Fibroblast of lung (primary cell): Measurements from ENCODE around the gene IGFBPL1. TPM values are rescaled to one million over a fixed set of nuclear protein-coding genes. Genes with fewer than 3 reads are reported as not detected.

Experiments used
- DNase-seq, 2 donors: peaks; one replicate each; pipeline versions ENCODE4 v3.0.0 to v3.0.0-alpha.2; 2010; ENCODE audit warnings: low read depth in 2 of 2
- H2AFZ ChIP-seq: 2 replicates; pipeline ENCODE4 v1.5.1; 2012; ENCODE audit warnings: low read length, control low read depth, inconsistent platforms
- H3K27ac ChIP-seq: 2 replicates; pipeline ENCODE4 v1.5.1; 2011; ENCODE audit warnings: low read length, control low read depth; ENCODE audit not compliant: insufficient read depth
- H3K27me3 ChIP-seq: 2 replicates; pipeline ENCODE4 v1.5.1; 2011; ENCODE audit warnings: mild to moderate bottlenecking, low read length; ENCODE audit not compliant: control insufficient read depth, insufficient read depth
- H3K36me3 ChIP-seq: 2 replicates; pipeline ENCODE4 v1.5.1; 2011; ENCODE audit warnings: low read length; ENCODE audit not compliant: control insufficient read depth, insufficient read depth
- H3K4me1 ChIP-seq: 2 replicates; pipeline ENCODE4 v1.5.1; 2011; ENCODE audit warnings: low read length; ENCODE audit not compliant: control insufficient read depth, insufficient read depth; ENCODE audit errors: extremely low read depth
- H3K4me2 ChIP-seq: 2 replicates; pipeline ENCODE4 v1.5.1; 2011; ENCODE audit warnings: low read length, control low read depth; ENCODE audit not compliant: insufficient read depth; ENCODE audit errors: extremely low read depth
- H3K4me3 ChIP-seq, 4 experiments: fragments of 200-600 bp in 1 of 4; sonication (generic) in 1 of 4; replicated peaks in 1 of 4; 2 replicates each; pipeline ENCODE4 v1.5.1; 2011 to 2016; ENCODE audit warnings: low read length in 4 of 4, low read depth in 3 of 4, mild to moderate bottlenecking in 3 of 4, control low read depth in 2 of 4, inconsistent platforms in 1 of 4, mixed read lengths in 1 of 4; ENCODE audit not compliant: insufficient read depth in 1 of 4; ENCODE audit errors: control extremely low read depth in 1 of 4
- H3K79me2 ChIP-seq: 2 replicates; pipeline ENCODE4 v1.5.1; 2012; ENCODE audit warnings: mild to moderate bottlenecking, low read length, inconsistent platforms; ENCODE audit not compliant: control insufficient read depth, insufficient read depth
- H3K9ac ChIP-seq: 2 replicates; pipeline ENCODE4 v1.5.1; 2011; ENCODE audit warnings: mild to moderate bottlenecking, low read length, control low read depth; ENCODE audit not compliant: insufficient read depth
- H3K9me3 ChIP-seq: 2 replicates; pipeline ENCODE4 v1.5.1; 2012; ENCODE audit warnings: low read depth, low read length; ENCODE audit not compliant: control insufficient read depth, insufficient read depth
- H4K20me1 ChIP-seq: 2 replicates; pipeline ENCODE4 v1.5.1; 2011; ENCODE audit warnings: low read length; ENCODE audit not compliant: control insufficient read depth, insufficient read depth; ENCODE audit errors: extremely low read depth
- EZH2 ChIP-seq: IDR thresholded peaks from 2 replicates; pipeline ENCODE4 v1.5.1; 2012; ENCODE audit warnings: low read length, control low read depth, mild to moderate bottlenecking; ENCODE audit errors: missing control alignments
- polyA plus RNA-seq, 2 donors: library from polyadenylated mRNA; depleted of rRNA in 1 of 2; stranded (reverse) in 1 of 2; unstranded in 1 of 2; fragments of >200 nt; gene quantifications; 2 replicates each; pipeline ENCODE4 v1.2.1, GENCODE V29; 2011 to 2012; ENCODE audit warnings: missing spikeins in 1 of 2
- total RNA-seq: library from RNA; depleted of rRNA; stranded (reverse); fragments of >200 nt; gene quantifications from 2 replicates; pipeline ENCODE4 v1.2.1, GENCODE V29; 2014
- TF ChIP-seq, protein P1 (sequence below), 2 donors: IDR thresholded peaks in 1 of 2; conservative IDR thresholded peaks in 1 of 2; 1 replicate in 1 of 2; 2 replicates in 1 of 2; pipeline ENCODE4 v1.5.1; 2011 to 2012; ENCODE audit warnings: low read length in 2 of 2, control low read depth in 1 of 2, inconsistent platforms in 1 of 2, low read depth in 1 of 2, mild to moderate bottlenecking in 1 of 2

Gene IGFBPL1
- total and polyA plus RNA-seq, 2 donors (not counting 1 experiment from before 2014, with no cell fraction given), result not detected

DNA sequence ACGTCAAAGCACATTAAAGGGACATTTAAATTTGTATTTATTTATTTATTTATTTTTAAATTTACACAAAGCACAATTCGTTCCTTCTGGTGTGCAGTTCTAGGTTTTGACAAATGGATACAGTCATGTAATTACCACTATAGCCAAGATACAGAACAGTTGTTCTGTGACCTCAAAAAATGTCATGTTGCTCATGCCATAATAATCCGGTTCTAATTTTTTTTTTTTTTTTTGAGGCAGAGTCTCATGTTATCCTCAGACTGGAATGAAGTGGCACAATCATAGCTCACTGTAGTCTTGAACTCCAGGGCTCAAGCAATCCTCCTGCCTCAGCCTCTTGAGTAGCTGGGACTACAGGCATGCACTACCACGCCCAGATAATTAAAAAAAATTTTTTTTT lies 7.8 kb downstream of the IGFBPL1 start:
- Histone ChIP-seq H3K9me3 (no peaks in the 10 kb centered on the region), H3K79me2 (no peaks in the 10 kb centered on the region), H3K27ac (no peak overlapping the region), H2AFZ (no peak overlapping the region), H3K27me3 (peaks cover 18% of the 10 kb centered on the region), H3K9ac (no peak overlapping the region), H4K20me1 (no peaks in the 10 kb centered on the region), H3K4me3 (no peak overlapping the region), H3K4me1 (no peaks in the 10 kb centered on the region), H3K36me3 (no peaks in the 10 kb centered on the region), H3K4me2 (no peak overlapping the region)
- TF ChIP-seq, protein P1, sequence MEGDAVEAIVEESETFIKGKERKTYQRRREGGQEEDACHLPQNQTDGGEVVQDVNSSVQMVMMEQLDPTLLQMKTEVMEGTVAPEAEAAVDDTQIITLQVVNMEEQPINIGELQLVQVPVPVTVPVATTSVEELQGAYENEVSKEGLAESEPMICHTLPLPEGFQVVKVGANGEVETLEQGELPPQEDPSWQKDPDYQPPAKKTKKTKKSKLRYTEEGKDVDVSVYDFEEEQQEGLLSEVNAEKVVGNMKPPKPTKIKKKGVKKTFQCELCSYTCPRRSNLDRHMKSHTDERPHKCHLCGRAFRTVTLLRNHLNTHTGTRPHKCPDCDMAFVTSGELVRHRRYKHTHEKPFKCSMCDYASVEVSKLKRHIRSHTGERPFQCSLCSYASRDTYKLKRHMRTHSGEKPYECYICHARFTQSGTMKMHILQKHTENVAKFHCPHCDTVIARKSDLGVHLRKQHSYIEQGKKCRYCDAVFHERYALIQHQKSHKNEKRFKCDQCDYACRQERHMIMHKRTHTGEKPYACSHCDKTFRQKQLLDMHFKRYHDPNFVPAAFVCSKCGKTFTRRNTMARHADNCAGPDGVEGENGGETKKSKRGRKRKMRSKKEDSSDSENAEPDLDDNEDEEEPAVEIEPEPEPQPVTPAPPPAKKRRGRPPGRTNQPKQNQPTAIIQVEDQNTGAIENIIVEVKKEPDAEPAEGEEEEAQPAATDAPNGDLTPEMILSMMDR (conservative IDR thresholded peaks at IDR 0.05 in 1 of 2, IDR thresholded peaks at IDR 0.05 in 1 of 2; ENCODE audit: low read depth in 1 of 2, low read length in 2 of 2), result no peak
- TF ChIP-seq EZH2, result no peak
- no peak for DNase-seq

DNA sequence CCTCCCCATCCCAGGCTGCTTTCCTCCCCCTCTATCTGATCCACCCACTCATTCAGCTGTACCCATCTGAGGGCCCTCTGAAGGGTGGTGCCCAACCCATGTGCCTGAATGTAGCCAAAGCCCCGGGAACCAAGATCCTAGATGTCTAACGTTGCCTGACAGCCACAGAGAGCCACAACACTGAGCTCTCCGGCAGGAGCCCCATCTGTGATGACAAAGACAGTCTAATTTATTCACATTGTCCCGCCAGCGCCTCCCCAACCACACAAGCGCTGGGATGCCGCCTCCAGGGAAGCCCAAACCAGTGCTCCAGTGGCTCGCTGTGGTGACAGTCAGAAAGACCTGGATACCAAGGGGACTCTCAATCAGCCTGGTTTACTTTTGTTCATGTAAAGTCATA lies 8.4 kb downstream of the IGFBPL1 start:
- no peaks in the 10 kb centered on the region for H3K9me3 ChIP-seq
- no peaks in the 10 kb centered on the region for H3K4me1 ChIP-seq
- no peak overlapping the region for H3K4me2 ChIP-seq
- no peaks in the 10 kb centered on the region for H3K36me3 ChIP-seq
- no peak for TF ChIP-seq EZH2
- TF ChIP-seq, protein P1 (conservative IDR thresholded peaks at IDR 0.05 in 1 of 2, IDR thresholded peaks at IDR 0.05 in 1 of 2; ENCODE audit: low read depth in 1 of 2, low read length in 2 of 2), result no peak
- DNase-seq, result no peak
- no peak overlapping the region for H3K9ac ChIP-seq
- peaks cover 18% of the 10 kb centered on the region for H3K27me3 ChIP-seq
- no peaks in the 10 kb centered on the region for H3K79me2 ChIP-seq
- H3K4me3 ChIP-seq, result no peak overlapping the region
- H4K20me1 ChIP-seq, result no peaks in the 10 kb centered on the region
- no peak overlapping the region for H2AFZ ChIP-seq
- no peak overlapping the region for H3K27ac ChIP-seq

DNA sequence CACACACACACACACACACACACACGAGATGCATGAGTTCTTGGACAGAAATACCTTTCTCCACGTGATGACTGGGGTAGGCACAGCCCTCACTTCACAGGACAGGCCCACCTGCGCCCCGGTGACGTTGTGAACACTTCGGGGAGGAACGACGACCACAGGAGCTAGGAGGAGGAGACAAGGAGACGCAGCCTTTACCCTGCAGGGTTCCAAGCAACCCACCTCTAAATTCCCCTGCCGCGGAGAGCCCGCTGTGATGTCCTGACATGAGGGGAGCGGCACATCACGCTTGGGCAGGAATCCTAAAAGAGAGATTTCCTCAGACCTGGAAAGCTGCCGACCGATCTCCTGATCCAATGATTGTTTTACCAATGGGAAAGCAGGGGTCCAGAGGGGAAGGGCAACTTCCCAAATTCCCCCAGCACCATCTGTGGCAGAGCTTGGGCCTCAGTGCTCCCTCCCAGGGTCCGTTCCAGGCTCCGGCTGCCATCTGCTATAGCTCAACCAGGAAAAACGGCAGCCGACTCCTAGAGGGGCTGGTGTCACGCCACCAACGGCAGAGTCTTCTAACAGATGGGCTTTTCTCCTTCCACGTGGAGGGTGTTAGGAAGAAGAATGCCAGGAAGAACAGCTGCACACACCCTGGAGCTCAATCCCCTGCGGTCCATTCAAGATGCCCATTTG lies 10.1 kb downstream of the IGFBPL1 start:
- peaks cover 18% of the 10 kb centered on the region for H3K27me3 ChIP-seq
- no peaks in the 10 kb centered on the region for H3K4me1 ChIP-seq
- H3K9ac ChIP-seq, result no peak overlapping the region
- no peak for DNase-seq
- no peak overlapping the region for H3K27ac ChIP-seq
- no peak overlapping the region for H3K4me3 ChIP-seq
- TF ChIP-seq, protein P1 (conservative IDR thresholded peaks at IDR 0.05 in 1 of 2, IDR thresholded peaks at IDR 0.05 in 1 of 2; ENCODE audit: low read depth in 1 of 2, low read length in 2 of 2), result no peak
- no peak for TF ChIP-seq EZH2
- no peak overlapping the region for H3K4me2 ChIP-seq
- no peaks in the 10 kb centered on the region for H3K9me3 ChIP-seq
- H3K36me3 ChIP-seq, result no peaks in the 10 kb centered on the region
- no peaks in the 10 kb centered on the region for H3K79me2 ChIP-seq
- no peaks in the 10 kb centered on the region for H4K20me1 ChIP-seq
- no peak overlapping the region for H2AFZ ChIP-seq
